ENCODE data around the gene MAPKAPK2. TPM values are rescaled to one million over a fixed set of nuclear protein-coding genes. Genes with fewer than 3 reads are reported as not detected.

The MAPKAPK2 gene
- total RNA-seq, 1 donor from 2014 or later = 77.7 TPM

GRCh38 chr1:206696812-206697585 lies 12.3 kb downstream of the MAPKAPK2 start:
- Mint-ChIP-seq H3K27ac (ENCODE audit: unreplicated experiment) (peak overlapping the region; percentile 8), H3K36me3 (ENCODE audit: low read depth) (peaks cover 3% of the 10 kb centered on the region), H3K4me3 (peak overlapping the region; percentile 3), H3K4me1 (peaks cover 43% of the 10 kb centered on the region), H3K27me3 (ENCODE audit: low read depth) (no peaks in the 10 kb centered on the region), H3K9me3 (no peaks in the 10 kb centered on the region)
- no peak for TF ChIP-seq CTCF (conservative IDR thresholded peaks at IDR 0.05)
- DNase-seq (ENCODE audit: low read depth, low spot score) = no peak

GRCh38 chr1:206698011-206698410 lies 13.3 kb downstream of the MAPKAPK2 start:
- H3K9me3 Mint-ChIP-seq = no peaks in the 10 kb centered on the region
- no peak overlapping the region for H3K4me3 Mint-ChIP-seq
- DNase-seq (ENCODE audit: low read depth, low spot score) = no peak
- peak overlapping the region; percentile 38 for H3K27ac Mint-ChIP-seq (ENCODE audit: unreplicated experiment)
- no peak for TF ChIP-seq CTCF (conservative IDR thresholded peaks at IDR 0.05)
- H3K36me3 Mint-ChIP-seq (ENCODE audit: low read depth) = peaks cover 3% of the 10 kb centered on the region
- peaks cover 42% of the 10 kb centered on the region for H3K4me1 Mint-ChIP-seq
- no peaks in the 10 kb centered on the region for H3K27me3 Mint-ChIP-seq (ENCODE audit: low read depth)

GRCh38 chr1:206699000-206699586 lies 14.4 kb downstream of the MAPKAPK2 start:
- no peak for DNase-seq (ENCODE audit: low read depth, low spot score)
- H3K9me3 Mint-ChIP-seq = no peaks in the 10 kb centered on the region
- H3K36me3 Mint-ChIP-seq (ENCODE audit: low read depth) = peaks cover 3% of the 10 kb centered on the region
- no peak overlapping the region for H3K4me3 Mint-ChIP-seq
- H3K27ac Mint-ChIP-seq (ENCODE audit: unreplicated experiment) = no peak overlapping the region
- H3K4me1 Mint-ChIP-seq = peaks cover 42% of the 10 kb centered on the region
- no peak for TF ChIP-seq CTCF (conservative IDR thresholded peaks at IDR 0.05)
- H3K27me3 Mint-ChIP-seq (ENCODE audit: low read depth) = no peaks in the 10 kb centered on the region

- H3K36me3 Mint-ChIP-seq (ENCODE audit: low read depth) = peaks cover 3% of the 10 kb centered on the region
- no peaks in the 10 kb centered on the region for H3K9me3 Mint-ChIP-seq
- no peak overlapping the region for H3K27ac Mint-ChIP-seq (ENCODE audit: unreplicated experiment)
- H3K4me3 Mint-ChIP-seq = no peak overlapping the region
- DNase-seq (ENCODE audit: low read depth, low spot score) = no peak
- no peaks in the 10 kb centered on the region for H3K27me3 Mint-ChIP-seq (ENCODE audit: low read depth)
- TF ChIP-seq CTCF (conservative IDR thresholded peaks at IDR 0.05) = no peak
- H3K4me1 Mint-ChIP-seq = peaks cover 45% of the 10 kb centered on the region
These were observed 14.9 kb downstream of the MAPKAPK2 start for GRCh38 chr1:206699626-206700025.

- Mint-ChIP-seq H3K36me3 (ENCODE audit: low read depth) (peaks cover 3% of the 10 kb centered on the region), H3K4me3 (no peak overlapping the region), H3K27ac (ENCODE audit: unreplicated experiment) (no peak overlapping the region), H3K9me3 (no peaks in the 10 kb centered on the region), H3K4me1 (peaks cover 51% of the 10 kb centered on the region), H3K27me3 (ENCODE audit: low read depth) (no peaks in the 10 kb centered on the region)
- DNase-seq (ENCODE audit: low read depth, low spot score) = no peak
- TF ChIP-seq CTCF (conservative IDR thresholded peaks at IDR 0.05) = no peak
These were observed 15.8 kb downstream of the MAPKAPK2 start for GRCh38 chr1:206700445-206701036.

Measured in neural crest cell (in vitro differentiated cells).